Cardiac muscle cell (in vitro differentiated cells and primary cell): ENCODE results near the gene GPR37L1. TPM values are rescaled to one million over a fixed set of nuclear protein-coding genes. Genes with fewer than 3 reads are reported as not detected.

Experiments used
- DNase-seq, 2 donors: peaks; one replicate each; pipeline versions ENCODE4 v3.0.0 to v3.0.0-alpha.2; 2010 to 2017; ENCODE audit warnings: low read depth in 1 of 2, low spot score in 1 of 2
- H3K27ac ChIP-seq: fragments of 200-600 bp; sonication (generic); 2 replicates; pipeline ENCODE4 v1.5.1; 2016
- H3K27me3 ChIP-seq: fragments of 200-600 bp; sonication (generic); 2 replicates; pipeline ENCODE4 v1.6.0; 2016; ENCODE audit warnings: control low read depth
- H3K36me3 ChIP-seq: fragments of 200-600 bp; sonication (generic); 2 replicates; pipeline ENCODE4 v1.5.1; 2016; ENCODE audit warnings: control low read depth
- H3K4me1 ChIP-seq: fragments of 200-600 bp; sonication (generic); 2 replicates; pipeline ENCODE4 v1.8.1; 2017; ENCODE audit warnings: low read depth, mild to moderate bottlenecking, mixed run types
- H3K4me3 ChIP-seq: fragments of 200-600 bp; sonication (generic); 2 replicates; pipeline ENCODE4 v1.5.1; 2016; ENCODE audit warnings: mild to moderate bottlenecking
- H3K9me3 ChIP-seq: fragments of 200-600 bp; sonication (generic); 2 replicates; pipeline ENCODE4 v1.5.1; 2017; ENCODE audit warnings: low read depth, mild to moderate bottlenecking, control low read depth
- CTCF ChIP-seq: IDR thresholded peaks from 2 replicates; pipeline ENCODE4 v1.5.1; 2012; ENCODE audit warnings: low read depth, mild to moderate bottlenecking, low read length
- polyA plus RNA-seq: library from polyadenylated mRNA; unstranded; fragments of >200 nt; fragmentation: Nextera tagmentation; extraction: Ambion mirVana; gene quantifications from 2 replicates; pipeline ENCODE4 v1.2.1, GENCODE V29; 2016
- total RNA-seq: library from RNA; depleted of rRNA; stranded (reverse); fragments of >200 nt; gene quantifications from 2 replicates; pipeline ENCODE4 v1.2.3, GENCODE V29; 2016

Gene GPR37L1
- total and polyA plus RNA-seq, 2 experiments from 2014 or later = not detected

GRCh38 chr1:202182040-202182877 is 59.5 kb downstream of the GPR37L1 start:
- DNase-seq = no peak
- Histone ChIP-seq H3K4me1 (no peaks in the 10 kb centered on the region), H3K27ac (no peak overlapping the region), H3K27me3 (no peaks in the 10 kb centered on the region), H3K36me3 (no peaks in the 10 kb centered on the region), H3K4me3 (no peak overlapping the region), H3K9me3 (no peaks in the 10 kb centered on the region)
- TF ChIP-seq CTCF = no peak

Other genes starting within 250 kb of the GPR37L1 start
- gene SHISA4, start 234.0 kb upstream of the GPR37L1 start, total RNA-seq = 14.3 and 21.9 TPM in 2 replicates
- 22.8 and 24.3 TPM in 2 replicates for gene SHISA4, start 234.0 kb upstream of the GPR37L1 start, polyA plus RNA-seq
- 48.3 and 75.6 TPM in 2 replicates for gene LMOD1, start 176.4 kb upstream of the GPR37L1 start, total RNA-seq
- gene LMOD1, start 176.4 kb upstream of the GPR37L1 start, polyA plus RNA-seq = 27.4 and 47.9 TPM in 2 replicates
- gene TIMM17A, start 167.4 kb upstream of the GPR37L1 start, total RNA-seq = 32.9 and 37.4 TPM in 2 replicates
- gene TIMM17A, start 167.4 kb upstream of the GPR37L1 start, polyA plus RNA-seq = 88.7 and 110 TPM in 2 replicates
- 56.6 and 60.4 TPM in 2 replicates for gene RNPEP, start 140.3 kb upstream of the GPR37L1 start, total RNA-seq
- 52.6 and 66.0 TPM in 2 replicates for gene RNPEP, start 140.3 kb upstream of the GPR37L1 start, polyA plus RNA-seq
- gene ELF3, start 112.3 kb upstream of the GPR37L1 start, total RNA-seq = 27.7 and 28.7 TPM in 2 replicates
- 22.6 and 35.2 TPM in 2 replicates for gene ELF3, start 112.3 kb upstream of the GPR37L1 start, polyA plus RNA-seq
- 42.1 and 42.5 TPM in 2 replicates for gene ARL8A, start 21.8 kb downstream of the GPR37L1 start, total RNA-seq
- gene ARL8A, start 21.8 kb downstream of the GPR37L1 start, polyA plus RNA-seq = 45.3 and 49.1 TPM in 2 replicates
- gene PTPN7, start 37.7 kb downstream of the GPR37L1 start, total RNA-seq = not detected in 2 replicates
- gene PTPN7, start 37.7 kb downstream of the GPR37L1 start, polyA plus RNA-seq = 0.66 TPM in 1 of 2 replicates, not detected in the other
- gene LGR6, start 70.9 kb downstream of the GPR37L1 start, total RNA-seq = not detected in 2 replicates
- 0.16 TPM in 1 of 2 replicates, not detected in the other for gene LGR6, start 70.9 kb downstream of the GPR37L1 start, polyA plus RNA-seq
- 24.0 and 39.2 TPM in 2 replicates for gene UBE2T, start 219.0 kb downstream of the GPR37L1 start, total RNA-seq
- 35.2 and 84.0 TPM in 2 replicates for gene UBE2T, start 219.0 kb downstream of the GPR37L1 start, polyA plus RNA-seq
- 203 and 340 TPM in 2 replicates for gene PPP1R12B, start 225.8 kb downstream of the GPR37L1 start, total RNA-seq
- gene PPP1R12B, start 225.8 kb downstream of the GPR37L1 start, polyA plus RNA-seq = 109 and 156 TPM in 2 replicates